Fibroblast of the conjunctiva (primary cell): ENCODE data around the gene CDK11A.
"Not testable (repeated sequence)": the region's sequence is repeated elsewhere in the genome, so short reads cannot be mapped to it uniquely, and the experiment has no call there.

Experiments used
- DNase-seq: peaks from one replicate; pipeline ENCODE4 v3.0.0-alpha.2; 2010; ENCODE audit warnings: low read depth

CDK11A gene

DNA sequence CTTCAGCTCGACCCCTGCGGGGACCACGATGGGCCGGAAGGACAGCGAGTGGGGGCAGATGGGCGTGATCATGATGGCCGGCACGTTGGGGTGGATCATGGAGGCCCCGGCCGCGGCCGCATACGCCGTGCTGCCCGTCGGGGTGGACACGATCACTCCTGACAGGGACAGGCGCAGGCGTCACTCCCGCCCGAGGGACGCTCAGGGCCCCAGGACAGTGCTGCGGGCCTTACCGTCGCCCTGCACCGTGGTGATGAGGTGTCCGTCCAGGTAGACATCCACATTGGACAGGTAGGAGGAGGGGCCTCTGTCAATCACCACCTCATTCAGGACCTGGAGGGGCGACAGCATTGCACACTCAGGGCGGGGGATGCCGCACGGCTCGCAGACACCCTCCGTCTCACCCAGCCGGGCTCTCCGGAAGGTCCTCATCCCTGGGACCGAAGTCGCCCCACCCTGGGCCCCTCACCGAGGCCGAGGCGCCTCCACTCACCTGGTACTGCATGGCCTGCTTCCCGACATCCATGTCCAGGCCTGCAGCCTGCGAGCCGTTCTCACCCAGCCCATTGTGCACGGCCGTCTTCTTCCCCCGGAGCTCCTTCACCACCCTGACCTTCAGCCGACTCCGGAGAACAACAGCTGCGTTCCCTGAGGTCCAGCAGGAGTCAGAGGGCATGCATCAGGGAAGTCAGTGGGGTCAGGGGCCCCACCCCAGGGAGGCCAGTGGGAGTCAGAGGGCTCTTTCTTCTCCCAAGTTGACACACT, 30.1 kb upstream of the CDK11A start:
- no peak for DNase-seq

DNA sequence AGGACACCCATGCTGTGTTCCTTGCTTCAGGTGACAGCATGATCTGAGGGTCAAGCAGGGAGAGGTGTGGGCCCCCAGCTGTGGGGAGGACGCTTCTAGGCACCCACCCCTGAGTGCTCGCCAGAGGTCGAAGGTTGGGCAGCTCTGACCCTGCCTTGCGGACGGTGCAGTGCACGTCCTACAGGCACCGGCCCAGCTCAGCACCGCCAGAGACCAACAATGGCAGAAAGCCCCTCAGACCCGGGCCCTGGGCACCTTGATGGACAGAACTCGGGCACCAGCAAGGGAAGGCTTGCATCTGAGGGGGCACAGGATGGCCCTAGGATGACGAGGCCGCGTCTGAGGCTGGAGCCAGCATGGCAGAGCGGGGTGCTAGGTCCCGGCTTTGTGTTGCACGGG, 29.4 kb upstream of the CDK11A start:
- DNase-seq: no peak

DNA sequence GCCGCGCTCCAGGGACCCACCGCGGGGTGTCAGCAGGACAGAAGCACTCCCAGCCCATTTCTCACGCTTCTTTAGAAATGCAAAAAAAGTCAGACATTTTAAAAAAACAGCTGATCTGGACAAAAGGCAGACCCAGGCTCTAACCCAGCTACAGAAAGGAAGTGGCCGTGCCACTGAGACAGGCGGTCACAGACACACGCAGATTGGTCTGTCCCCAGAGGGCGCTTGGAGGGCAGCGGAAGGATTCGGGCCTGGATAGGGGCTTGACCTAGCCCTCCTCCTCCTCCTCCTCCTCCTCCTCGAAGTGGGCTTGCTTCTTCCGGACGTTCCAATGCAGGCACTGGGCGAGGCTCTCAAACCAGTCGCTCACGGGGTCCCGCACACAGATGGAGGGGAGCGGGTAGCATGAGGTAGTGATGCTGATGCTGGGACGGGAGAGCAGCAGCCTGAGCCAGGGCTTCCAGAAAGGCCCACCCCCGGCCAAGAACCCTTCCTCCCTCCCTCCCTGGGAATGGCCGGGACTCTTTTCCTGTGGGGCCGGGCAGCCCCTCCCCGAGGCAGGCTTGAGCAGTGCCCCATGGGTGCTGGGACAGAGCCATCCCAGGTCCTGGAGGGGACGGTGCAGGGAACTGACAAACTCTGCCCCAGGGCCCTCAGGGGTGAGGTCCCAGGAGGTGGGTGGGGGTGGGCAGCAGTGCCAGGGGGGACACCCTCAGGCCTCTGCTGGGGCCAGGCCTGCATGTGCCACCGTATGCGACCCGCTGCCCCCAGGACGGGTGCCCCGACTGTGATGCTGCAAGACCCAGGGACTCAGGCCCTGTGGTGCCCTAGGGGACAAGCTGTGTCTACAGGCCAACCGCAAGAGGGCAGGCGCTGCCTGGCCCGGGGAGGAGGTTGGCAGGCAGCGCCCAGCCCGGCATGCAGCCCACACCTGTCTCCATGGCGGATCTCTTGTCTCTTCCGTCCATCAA, 28.8 kb upstream of the CDK11A start:
- no peak for DNase-seq

DNA sequence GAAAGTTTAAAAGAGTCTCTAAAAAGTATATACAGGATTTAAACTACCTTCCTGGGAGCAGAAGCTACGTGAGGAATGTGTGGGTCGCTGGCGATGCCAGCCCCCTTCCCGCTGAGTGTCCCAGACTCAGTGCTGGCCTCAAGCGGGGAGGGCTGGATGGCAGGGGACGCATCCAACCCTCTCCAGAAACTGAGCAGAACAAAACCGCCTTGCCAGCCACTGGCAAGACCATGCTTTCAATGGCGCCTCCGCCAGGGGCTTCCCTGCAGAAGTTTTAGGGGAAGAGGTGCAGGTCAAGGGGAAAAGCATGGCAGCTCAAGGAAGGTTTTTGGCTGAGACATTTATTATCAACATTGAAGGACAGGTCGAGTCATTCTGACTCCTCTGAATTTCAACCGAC, 28.0 kb upstream of the CDK11A start:
- no peak for DNase-seq

DNA sequence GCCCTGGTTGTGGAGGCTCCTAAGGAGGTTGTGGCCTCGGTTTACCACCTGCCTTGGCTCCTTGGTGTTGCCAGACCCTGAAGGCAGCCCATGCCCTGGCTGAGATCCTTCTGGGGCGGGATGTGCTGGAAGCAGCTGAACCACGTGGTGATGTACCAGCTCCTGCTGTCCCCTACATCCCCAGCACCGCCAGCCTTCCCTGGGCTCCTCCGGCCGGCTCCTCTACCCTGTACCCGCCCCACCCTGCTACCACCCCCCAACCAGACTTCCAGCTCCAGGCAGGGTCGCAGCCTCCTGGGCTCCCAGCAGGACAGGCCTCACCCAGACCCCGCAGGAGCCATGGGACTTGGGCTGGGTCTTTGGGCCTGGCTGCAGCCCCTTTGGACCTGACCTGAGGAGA, 25.8 kb upstream of the CDK11A start:
- DNase-seq: not testable (repeated sequence)

DNA sequence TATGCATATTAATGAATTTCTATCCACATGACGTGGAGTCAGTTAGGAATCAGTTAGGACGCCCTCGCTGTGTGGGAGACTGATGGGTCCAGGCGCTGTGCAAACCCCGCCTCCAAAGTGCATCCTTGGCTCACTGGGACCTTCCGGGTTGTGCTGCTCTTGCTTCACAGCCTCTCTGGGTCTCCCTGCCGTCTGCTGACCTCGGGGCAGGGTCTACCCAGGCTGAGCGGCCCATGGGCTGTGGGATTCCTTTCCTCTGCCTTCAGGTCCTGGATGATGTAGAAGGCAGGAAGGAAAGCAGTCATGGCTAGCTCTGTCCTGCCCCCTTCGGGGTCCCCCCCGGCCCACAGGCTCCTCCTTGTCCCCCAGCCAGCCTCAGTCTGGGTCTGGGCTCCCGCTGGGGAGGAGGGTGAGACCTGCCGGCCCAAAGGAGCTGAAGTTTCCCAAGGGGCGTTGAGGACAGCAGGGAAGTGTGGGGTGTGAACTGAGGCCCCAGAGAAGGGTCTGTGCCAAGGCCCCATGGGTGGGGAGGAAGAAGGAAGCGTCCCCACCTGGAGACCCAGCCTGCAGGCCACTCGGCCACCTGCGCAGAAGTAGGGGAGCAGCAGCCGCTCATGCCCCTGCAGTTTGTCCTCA, 24.6 kb upstream of the CDK11A start:
- no peak for DNase-seq

DNA sequence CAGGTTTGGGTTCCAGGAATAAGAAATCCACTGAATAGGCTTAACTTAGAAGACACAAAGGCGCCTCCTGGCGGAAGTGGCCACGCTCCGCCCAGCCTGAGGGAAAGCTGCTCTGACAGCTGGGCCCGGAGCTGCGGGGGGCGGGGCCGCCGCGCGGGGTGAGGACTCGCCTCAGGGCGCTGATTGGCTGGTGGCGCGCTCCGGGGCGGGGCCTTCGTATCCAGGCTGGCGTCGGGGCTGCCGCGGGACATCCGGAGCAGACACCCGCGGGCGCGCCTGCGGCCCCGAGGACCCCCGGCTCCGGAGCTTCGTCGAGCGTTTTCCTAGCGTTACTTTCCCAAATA, 22.4 kb upstream of the CDK11A start:
- DNase-seq: not testable (repeated sequence)

DNA sequence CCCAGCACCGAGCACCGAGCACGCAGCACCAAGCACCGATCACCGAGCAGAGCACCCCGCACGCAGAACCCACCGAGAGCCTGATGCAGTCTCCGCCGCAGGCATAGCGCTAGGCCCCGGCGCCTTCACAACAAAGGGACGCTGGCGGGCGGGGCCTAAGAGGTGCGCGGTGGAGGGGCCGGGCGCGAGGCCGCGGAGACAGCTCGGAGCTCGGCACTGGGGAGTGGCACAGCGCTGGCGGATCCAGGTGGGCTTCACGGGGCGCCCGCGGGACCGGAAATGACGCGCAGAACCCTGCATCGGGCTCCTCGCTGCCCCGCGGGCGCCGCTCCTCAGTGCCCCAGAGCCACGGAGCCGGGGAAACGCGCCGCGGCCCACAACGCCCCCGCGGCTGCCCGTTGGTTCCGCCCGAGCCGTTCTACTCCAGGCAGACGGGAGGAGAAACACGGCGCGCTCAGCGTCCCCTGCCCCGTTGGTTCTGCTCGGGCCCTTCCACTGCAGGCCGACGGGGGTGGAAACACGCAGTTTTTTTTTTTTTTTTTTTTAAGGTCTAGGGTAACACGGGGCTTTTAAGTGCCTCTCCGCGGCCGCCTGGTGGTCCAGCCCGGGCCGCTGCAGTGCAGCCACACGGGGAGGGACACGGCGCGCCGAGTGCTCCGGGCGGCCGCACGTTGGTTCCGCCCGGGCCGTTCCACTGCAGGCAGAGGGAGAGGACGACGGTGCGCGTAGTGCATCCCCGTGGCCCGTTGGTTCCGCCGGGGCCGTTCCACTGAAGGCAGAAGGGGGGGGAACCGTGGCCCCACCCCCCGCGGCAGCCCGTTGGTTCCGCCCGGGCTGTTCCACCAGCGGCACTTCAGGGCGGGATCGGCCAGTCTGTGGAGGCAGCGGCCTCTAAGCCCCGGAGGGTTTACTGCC, 21.8 kb upstream of the CDK11A start:
- DNase-seq: not testable (repeated sequence)

DNA sequence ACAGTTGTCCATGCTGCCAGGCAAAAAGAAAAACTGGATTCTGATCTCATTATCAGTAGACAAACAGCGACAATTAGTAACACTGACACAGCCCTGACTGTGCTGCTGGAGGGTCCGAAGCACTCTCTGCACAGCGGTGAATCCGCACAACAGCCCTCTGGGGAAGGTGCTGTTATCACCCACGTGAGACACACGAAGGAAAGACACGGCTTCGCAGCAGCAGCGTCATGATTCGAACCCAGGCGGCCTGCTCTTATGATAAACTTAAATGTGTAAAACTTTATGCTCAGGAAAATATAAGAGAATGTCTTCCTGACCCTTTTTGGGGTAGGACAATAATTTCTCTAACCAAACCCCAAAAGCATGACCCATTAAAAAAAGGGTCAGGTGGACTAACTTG, 18.4 kb upstream of the CDK11A start:
- not testable (repeated sequence) for DNase-seq

DNA sequence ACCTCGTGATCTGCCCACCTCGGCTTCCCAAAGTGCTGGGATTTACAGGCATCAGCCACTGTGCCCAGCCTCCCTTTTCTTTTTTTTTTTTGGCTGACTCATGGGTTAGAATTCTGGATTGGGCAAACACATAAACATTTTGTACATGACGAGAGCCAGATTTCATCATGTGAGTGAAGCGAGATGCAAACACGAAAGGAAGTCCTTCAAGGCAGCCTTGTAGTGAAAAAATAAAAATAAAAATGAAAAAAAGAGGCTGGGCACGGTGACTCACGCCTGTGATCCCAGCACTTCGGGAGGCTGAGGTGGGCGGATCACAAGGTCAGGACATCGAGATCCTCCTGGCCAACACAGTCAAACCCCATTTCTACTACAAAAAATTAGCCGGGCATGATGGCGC, 16.9 kb upstream of the CDK11A start:
- peak; percentile 97 for DNase-seq

DNA sequence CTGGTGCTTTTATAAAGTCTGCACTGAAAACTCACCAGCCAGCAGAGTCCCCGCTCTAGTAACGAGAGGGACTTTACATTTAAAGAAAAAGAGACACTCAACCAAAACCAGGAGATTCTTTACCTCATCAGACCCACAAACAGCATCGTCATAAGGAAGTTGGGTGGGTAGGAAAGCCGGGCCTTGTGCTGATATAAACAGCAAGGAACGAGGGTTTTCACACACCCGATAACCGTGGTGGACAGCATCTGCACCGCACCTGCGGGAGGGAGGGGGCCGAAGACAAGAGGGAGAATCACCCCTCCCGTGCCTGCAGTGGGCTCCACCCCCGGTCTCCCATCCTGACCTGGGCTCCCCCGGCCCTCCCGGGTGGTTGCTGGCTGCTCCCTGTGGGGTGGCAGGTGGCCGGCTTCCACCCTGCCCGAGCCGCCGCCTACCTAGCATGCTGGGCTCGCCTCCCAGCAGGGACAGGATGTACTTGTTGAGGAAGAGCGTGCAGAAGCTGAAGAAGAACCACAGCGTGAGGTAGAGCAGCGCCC, 14.7 kb upstream of the CDK11A start:
- not testable (repeated sequence) for DNase-seq

DNA sequence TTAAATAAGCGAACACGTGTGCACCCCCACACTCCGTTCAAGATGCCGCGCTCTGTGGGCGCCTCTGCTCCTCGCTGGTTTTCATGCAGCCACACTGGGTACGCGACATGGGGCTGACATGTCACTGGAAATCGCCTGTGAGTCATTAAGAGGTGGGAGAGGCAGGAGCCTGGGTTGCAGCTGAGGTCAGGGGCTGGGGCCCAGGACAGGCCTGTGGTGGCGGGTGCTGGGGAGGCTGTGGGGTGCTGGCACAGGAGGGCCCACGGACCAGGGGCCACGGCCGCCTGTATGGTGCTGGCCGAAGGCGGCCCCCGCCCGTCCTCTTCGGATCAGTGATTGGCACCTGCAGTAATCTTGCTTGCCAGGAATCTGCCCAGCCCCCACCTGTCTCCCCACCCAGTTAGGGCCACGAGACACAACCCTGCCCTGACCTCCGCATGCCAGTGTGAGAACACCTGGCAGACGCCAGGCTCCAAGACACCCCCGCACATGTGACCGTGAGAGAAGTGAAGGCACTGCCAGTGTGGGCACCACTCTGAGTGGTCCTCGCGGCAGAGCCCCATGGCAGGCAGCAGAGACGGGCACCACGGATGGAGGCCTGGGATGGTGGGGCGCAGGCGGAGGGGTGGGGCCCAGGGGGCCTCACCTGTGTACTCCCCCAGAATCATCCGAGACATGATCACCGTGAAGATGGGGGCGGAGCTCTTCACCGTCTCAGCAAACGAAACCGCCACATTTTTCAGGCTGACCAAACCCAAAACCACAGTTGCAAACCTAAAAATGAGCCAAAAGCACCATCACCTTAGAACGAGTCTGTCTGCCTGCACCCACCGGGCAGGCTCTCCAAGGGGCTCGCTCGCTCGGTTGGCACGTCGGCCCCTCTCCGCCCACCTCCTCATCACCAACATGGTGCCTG, 13.8 kb upstream of the CDK11A start:
- not testable (repeated sequence) for DNase-seq

DNA sequence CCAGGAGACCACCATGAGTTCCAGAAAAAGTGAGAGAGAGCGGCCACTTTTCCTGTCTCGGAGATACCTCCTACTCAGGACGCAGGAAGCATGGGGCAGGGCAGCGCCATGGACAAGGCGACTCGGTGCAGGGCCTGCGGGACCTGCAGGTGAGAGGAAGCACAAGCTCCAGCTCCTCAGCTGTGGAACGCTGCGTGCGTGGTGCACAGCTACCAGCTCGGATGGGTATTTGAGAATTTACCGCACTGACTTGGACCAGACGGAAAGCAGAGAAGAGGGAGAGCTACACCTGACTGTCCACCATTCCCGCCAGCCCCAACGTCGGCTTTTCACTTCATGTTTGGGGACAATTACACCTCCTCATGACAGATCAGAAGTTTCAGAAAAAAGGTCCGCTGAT, 8.2 kb upstream of the CDK11A start:
- no peak for DNase-seq

DNA sequence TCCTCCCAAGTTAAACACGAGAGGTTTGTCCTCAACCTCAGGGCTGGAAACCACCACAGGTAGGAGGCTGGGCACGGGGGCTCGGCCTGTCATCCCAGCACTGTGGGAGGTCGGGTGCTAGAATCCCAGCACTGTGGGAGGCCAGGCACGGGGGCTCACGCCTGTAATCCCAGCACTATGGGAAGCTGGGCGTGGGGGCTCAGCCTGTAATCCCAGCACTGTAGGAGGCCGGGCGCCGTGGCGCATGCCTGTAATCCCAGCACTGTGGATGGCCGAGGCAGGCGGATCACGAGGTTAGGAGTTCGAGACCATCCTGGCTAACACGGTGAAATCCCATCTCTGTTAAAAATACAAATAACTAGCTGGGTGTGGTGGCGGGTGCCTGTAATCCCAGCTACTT, 6.7 kb upstream of the CDK11A start:
- DNase-seq: no peak

DNA sequence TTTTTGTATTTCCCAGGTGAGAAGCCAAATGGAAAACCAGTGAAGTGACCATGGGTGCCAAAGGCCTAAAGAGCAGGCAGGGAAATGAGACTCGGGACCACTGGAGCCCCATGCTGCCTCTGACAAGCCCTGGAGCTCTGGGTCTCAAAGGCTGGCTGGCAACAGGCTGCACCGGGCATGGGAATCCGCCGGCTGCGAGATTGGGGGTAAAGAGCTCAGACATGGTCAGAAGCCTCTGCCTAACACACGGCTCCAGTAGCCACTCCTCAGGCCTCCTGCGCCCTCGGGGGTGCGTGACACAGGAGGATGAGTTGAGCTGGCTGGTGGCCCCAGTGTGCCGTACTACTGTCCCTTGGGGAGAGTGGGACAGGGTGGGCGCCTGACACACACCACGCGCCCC, 6.1 kb upstream of the CDK11A start:
- DNase-seq: not testable (repeated sequence)

DNA sequence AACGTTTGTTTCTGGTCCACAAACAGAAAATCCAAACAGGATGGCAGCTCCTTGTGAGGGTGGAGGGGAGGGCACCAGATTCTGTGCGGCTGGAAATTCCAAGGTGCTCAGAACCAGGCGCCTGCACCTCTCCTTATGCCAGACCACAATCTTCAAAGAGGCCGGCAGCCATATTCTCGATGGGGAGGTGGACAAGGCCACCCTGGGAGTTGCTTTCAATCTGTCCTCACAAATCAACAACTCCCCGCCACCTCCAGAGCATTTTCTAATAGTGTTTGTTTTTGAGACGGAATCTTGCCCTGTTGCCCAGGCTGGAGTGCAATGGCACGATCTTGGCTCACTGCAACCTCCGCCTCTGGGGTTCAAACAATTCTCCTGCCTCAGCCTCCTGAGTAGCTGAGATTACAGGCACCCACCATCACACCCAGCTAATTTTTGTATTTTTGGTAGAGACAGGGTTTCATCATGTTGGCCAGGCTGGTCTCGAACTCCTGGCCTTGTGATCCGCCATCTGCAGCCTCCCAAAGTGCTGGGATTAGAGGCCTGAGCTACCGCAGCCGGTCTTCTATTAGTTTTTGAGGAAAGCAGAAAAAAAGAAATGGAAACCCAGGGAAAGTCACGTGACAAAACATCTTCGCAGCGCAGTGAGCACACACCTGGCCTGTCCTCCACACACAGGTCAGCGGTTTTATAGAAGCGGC, 5.1 kb upstream of the CDK11A start:
- DNase-seq: not testable (repeated sequence)

DNA sequence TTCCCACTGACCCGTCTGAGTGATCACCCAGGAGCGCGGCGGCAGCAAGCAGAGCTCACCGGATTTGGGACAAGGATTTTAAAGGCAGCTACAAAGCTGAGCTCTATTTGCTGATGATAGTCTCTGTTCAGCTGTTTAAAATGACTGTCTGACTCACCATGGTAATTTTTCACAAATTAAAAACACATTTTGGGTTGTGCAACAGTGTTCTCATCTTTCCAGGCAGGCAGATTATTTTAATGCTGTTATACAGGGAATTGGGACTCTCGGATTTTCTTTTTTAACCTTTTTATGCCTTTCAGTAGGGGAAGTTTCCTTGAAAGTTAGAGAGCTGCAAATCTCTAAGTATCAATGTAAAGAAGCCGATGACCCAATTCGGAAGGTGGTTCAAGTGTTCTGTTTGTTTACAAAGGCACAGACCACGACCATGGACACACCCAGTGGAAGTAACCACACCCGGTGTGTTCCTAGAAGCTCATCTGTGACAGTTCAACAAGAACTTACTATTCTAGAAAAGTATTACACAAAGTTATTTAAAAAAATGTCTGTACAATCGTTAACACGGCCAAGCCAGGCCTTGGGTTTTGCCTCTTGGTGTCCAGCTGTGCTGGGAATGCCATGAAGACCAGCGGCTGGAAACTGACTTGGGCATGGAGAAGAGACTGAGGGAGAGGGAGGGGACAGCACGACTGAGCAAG, 4.3 kb upstream of the CDK11A start:
- peak; percentile 74 for DNase-seq

DNA sequence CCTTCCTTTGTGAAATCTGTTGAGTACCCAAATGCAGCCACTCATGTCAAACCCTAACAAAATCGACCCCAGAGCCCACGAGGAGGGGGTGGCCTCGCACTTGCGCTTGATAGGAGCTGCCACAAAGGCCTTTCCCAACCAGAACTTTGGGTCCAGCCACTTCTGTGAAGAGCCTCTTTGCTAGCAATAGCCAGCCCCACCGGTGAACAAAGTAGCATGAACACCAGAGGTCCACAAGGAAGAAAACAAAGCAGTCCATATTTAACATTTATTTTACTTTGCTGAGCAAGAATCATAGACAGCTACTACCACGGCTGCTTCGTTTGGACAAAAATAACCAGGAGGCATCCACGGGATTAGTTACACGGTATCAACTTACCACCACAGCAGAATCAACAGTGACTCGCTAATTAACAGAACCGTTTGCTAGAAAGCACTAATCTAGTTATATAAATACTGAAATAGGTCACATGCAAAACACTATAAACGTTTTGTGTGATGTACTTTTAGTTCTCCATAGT, 3.0 kb upstream of the CDK11A start:
- not testable (repeated sequence) for DNase-seq

DNA sequence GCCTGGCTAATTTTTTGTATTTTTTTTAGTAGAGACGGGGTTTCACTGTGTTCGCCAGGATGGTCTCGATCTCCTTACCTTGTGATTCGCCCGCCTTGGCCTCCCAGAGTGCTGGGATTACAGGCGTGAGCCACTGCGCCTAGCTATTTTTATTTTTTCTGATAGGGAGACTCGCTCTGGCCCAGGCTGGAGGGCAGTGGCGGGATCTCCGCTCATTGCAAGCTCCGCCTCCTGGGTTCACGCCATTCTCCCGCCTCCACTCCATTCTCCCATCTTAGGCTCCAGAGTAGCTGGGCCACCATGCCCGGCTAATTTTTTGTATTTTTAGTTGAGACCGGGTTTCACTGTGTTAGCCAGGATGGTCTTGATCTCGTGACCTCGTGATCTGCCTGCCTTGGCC, 1.9 kb upstream of the CDK11A start:
- DNase-seq: not testable (repeated sequence)
